HT1080 (cell line): ENCODE measurements around the gene KLHDC9. TPM values are rescaled to one million over a fixed set of nuclear protein-coding genes. Genes with fewer than 3 reads are reported as not detected.
A peak's percentile ranks its signal among the peaks of the same experiment; 100 is the strongest.

Source experiments
- DNase-seq: peaks from one replicate; pipeline ENCODE4 v3.0.0-alpha.2; 2015; ENCODE audit warnings: low read depth
- total RNA-seq: library from RNA; depleted of rRNA; stranded (reverse); fragments of >200 nt; shearing (Covaris generic); gene quantifications from 2 replicates; pipeline ENCODE4 v1.2.3, GENCODE V29; 2014

KLHDC9 gene
- total RNA-seq, 1 experiment from 2014 or later = 0.51 TPM

GRCh38 chr1:161074676-161075368 lies 23.3 kb upstream of the KLHDC9 start:
- DNase-seq = no peak

GRCh38 chr1:161076410-161076809 lies 21.8 kb upstream of the KLHDC9 start:
- DNase-seq = no peak

- DNase-seq = no peak
Measured at GRCh38 chr1:161077426-161077825, 20.7 kb upstream of the KLHDC9 start.

- DNase-seq = no peak
Measured at GRCh38 chr1:161079436-161080110, 18.6 kb upstream of the KLHDC9 start.

GRCh38 chr1:161080441-161081405 lies 17.4 kb upstream of the KLHDC9 start:
- no peak for DNase-seq

GRCh38 chr1:161081519-161081918 lies 16.6 kb upstream of the KLHDC9 start:
- DNase-seq = no peak

- no peak for DNase-seq
Measured at GRCh38 chr1:161082483-161082882, 15.7 kb upstream of the KLHDC9 start.

GRCh38 chr1:161082996-161083747 lies 15.0 kb upstream of the KLHDC9 start:
- peak; percentile 93 for DNase-seq

- no peak for DNase-seq
Measured at GRCh38 chr1:161083748-161084596, 14.2 kb upstream of the KLHDC9 start.

- no peak for DNase-seq
Measured at GRCh38 chr1:161084597-161084988, 13.6 kb upstream of the KLHDC9 start.

GRCh38 chr1:161085165-161085564 lies 13.0 kb upstream of the KLHDC9 start:
- no peak for DNase-seq

GRCh38 chr1:161086457-161086856 lies 11.7 kb upstream of the KLHDC9 start:
- no peak for DNase-seq

GRCh38 chr1:161088587-161089110 lies 9.5 kb upstream of the KLHDC9 start:
- peak; percentile 70 for DNase-seq

GRCh38 chr1:161089251-161089924 lies 8.8 kb upstream of the KLHDC9 start, which contains the start of gene NECTIN4:
NECTIN4 (minus strand) TSS chr1:161089558; CDS start chr1:161089296, 262 bp downstream.
- DNase-seq = no peak

GRCh38 chr1:161089938-161090337 lies 8.2 kb upstream of the KLHDC9 start:
- no peak for DNase-seq

- no peak for DNase-seq
Measured at GRCh38 chr1:161090617-161091016, 7.5 kb upstream of the KLHDC9 start.

GRCh38 chr1:161091093-161091492 lies 7.1 kb upstream of the KLHDC9 start:
- no peak for DNase-seq

- no peak for DNase-seq
Measured at GRCh38 chr1:161091796-161092507, 6.2 kb upstream of the KLHDC9 start.

- DNase-seq = peak; percentile 77
Measured at GRCh38 chr1:161092621-161093028, 5.5 kb upstream of the KLHDC9 start.
